ENCODE measurements around the gene CYRIA. TPM values are rescaled to one million over a fixed set of nuclear protein-coding genes. Genes with fewer than 3 reads are reported as not detected.

Gene CYRIA
- polyA plus RNA-seq, 1 of the 3 experiments (the other 2 are of a cell fraction), result 0.13 TPM

DNA sequence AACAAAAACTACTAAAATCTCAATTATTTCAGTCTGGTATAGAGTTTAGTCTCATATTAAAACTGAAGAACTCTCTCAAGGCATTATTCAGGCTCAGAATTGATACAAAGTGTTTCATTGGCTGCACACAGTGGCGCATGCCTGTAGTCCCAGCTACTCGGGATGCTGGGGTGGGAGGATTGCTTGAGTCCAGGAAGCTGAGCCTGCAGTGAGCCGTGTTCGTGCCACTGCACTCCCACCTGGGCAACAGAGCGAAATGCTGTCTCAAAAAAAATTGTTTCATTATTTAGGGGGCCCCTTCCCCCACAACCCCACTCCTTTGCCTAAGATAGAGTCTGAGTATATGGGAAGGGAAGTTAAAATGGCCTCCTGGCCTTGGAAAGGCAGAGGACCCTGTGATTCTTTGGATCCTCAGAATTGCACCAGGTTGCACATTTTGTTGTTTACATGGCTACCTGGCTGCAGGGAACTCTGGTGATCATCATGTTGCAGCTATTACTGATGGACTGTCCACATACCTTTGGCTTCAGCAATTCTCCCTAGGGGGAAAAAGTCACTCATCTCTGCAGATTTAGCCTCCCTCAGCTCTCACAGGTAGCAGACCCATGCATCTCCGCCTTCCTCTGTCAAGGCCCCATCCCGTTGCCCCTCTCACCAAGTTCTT lies 19.2 kb upstream of the CYRIA start (continued):
- TF ChIP-seq TAF1 (IDR thresholded peaks at IDR 0.05; ENCODE audit: borderline replicate concordance, low read depth, low read length) (no peak), RXRA (IDR thresholded peaks at IDR 0.05; ENCODE audit: borderline replicate concordance, low read depth) (no peak), ELF1 (IDR thresholded peaks at IDR 0.05) (no peak), EP300 (IDR thresholded peaks at IDR 0.05; ENCODE audit: borderline replicate concordance in 1 of 2, low read depth in 1 of 2, low read length in 1 of 2) (no peak), POLR2AphosphoS5 (IDR thresholded peaks at IDR 0.05; ENCODE audit: low read depth, low read length) (no peak)
- TF ChIP-seq, protein P1, sequence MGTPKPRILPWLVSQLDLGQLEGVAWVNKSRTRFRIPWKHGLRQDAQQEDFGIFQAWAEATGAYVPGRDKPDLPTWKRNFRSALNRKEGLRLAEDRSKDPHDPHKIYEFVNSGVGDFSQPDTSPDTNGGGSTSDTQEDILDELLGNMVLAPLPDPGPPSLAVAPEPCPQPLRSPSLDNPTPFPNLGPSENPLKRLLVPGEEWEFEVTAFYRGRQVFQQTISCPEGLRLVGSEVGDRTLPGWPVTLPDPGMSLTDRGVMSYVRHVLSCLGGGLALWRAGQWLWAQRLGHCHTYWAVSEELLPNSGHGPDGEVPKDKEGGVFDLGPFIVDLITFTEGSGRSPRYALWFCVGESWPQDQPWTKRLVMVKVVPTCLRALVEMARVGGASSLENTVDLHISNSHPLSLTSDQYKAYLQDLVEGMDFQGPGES (IDR thresholded peaks at IDR 0.05; ENCODE audit: low read depth, low read length), result no peak

DNA sequence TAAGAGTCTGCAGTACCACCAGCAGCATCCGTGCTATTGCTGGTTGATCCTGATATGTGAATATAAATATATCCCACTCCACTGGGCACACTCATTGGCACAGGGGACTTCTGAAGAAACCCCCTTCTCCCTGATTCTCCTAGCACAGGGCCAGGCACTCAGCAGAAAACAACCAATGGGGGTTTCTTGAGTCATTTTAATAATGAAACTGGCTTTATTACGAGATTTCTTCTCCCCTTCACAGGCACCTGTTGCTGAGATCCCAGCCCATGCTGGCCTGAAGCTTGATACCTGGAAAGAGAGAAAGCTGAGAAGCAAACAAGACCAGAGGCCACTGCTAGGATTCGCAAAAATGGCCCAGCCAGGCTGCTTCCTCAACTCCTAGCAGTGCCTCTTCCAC lies 17.9 kb upstream of the CYRIA start:
- POLR2A ChIA-PET, result no interaction called here
- CTCF ChIA-PET, result no interaction called here
- no peak overlapping the region for H2AFZ ChIP-seq (ENCODE audit: low read depth)

More for the DNA sequence above, 17.9 kb upstream of the CYRIA start:
- Histone ChIP-seq H3K9me3 (no peaks in the 10 kb centered on the region), H3K9ac (no peak overlapping the region), H4K20me1 (ENCODE audit: insufficient read depth) (no peaks in the 10 kb centered on the region), H3F3A (replicated peaks; ENCODE audit: insufficient read depth) (no peaks in the 10 kb centered on the region), H3K79me2 (ENCODE audit: insufficient read depth) (no peaks in the 10 kb centered on the region), H3K4me3 (ENCODE audit: low read depth in 2 of 2, low read length in 1 of 2) (no peak overlapping the region), H3K9me2 (no peaks in the 10 kb centered on the region), H3K4me1 (ENCODE audit: control insufficient read depth in 1 of 2, insufficient read depth in 2 of 2, low read depth in 1 of 2, low read length in 1 of 2) (peaks cover 0 to 15% of the 10 kb centered on the region in 2 experiments; a peak in 2 of 4 replicates), H3K36me3 (replicated peaks in 1 of 2; ENCODE audit: control insufficient read depth in 1 of 2, insufficient read depth in 2 of 2, low read length in 1 of 2) (no peaks in the 10 kb centered on the region), H3K27ac (ENCODE audit: low read depth in 2 of 2, low read length in 1 of 2) (no peak overlapping the region), H3K4me2 (no peak overlapping the region), H3K27me3 (ENCODE audit: insufficient read depth) (no peaks in the 10 kb centered on the region)
- DNase-seq, result no peak
- TF ChIP-seq, protein P2, sequence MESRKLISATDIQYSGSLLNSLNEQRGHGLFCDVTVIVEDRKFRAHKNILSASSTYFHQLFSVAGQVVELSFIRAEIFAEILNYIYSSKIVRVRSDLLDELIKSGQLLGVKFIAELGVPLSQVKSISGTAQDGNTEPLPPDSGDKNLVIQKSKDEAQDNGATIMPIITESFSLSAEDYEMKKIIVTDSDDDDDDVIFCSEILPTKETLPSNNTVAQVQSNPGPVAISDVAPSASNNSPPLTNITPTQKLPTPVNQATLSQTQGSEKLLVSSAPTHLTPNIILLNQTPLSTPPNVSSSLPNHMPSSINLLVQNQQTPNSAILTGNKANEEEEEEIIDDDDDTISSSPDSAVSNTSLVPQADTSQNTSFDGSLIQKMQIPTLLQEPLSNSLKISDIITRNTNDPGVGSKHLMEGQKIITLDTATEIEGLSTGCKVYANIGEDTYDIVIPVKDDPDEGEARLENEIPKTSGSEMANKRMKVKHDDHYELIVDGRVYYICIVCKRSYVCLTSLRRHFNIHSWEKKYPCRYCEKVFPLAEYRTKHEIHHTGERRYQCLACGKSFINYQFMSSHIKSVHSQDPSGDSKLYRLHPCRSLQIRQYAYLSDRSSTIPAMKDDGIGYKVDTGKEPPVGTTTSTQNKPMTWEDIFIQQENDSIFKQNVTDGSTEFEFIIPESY (IDR thresholded peaks at IDR 0.05; ENCODE audit: borderline replicate concordance, low read depth), result no peak
- TF ChIP-seq, protein P1 (IDR thresholded peaks at IDR 0.05; ENCODE audit: low read depth, low read length), result no peak
- TF ChIP-seq, protein P3, sequence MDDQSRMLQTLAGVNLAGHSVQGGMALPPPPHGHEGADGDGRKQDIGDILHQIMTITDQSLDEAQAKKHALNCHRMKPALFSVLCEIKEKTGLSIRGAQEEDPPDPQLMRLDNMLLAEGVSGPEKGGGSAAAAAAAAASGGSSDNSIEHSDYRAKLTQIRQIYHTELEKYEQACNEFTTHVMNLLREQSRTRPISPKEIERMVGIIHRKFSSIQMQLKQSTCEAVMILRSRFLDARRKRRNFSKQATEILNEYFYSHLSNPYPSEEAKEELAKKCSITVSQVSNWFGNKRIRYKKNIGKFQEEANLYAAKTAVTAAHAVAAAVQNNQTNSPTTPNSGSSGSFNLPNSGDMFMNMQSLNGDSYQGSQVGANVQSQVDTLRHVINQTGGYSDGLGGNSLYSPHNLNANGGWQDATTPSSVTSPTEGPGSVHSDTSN (IDR thresholded peaks at IDR 0.05), result no peak
- TF ChIP-seq, protein P4, sequence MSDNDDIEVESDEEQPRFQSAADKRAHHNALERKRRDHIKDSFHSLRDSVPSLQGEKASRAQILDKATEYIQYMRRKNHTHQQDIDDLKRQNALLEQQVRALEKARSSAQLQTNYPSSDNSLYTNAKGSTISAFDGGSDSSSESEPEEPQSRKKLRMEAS (IDR thresholded peaks at IDR 0.05; ENCODE audit: low read depth), result no peak
- no peak for TF ChIP-seq GABPA (IDR thresholded peaks at IDR 0.05; ENCODE audit: low read depth)
- TF ChIP-seq CHD2 (IDR thresholded peaks at IDR 0.05; ENCODE audit: low read length, partially characterized antibody), result no peak
- 14% methylated on average over 3 of the region's 3 CpGs for WGBS (ENCODE audit: low lambda C conversion rate)
